ENCODE measurements around the gene PGAM2.
A peak's percentile ranks its signal among the peaks of the same experiment; 100 is the strongest.

The PGAM2 gene

DNA sequence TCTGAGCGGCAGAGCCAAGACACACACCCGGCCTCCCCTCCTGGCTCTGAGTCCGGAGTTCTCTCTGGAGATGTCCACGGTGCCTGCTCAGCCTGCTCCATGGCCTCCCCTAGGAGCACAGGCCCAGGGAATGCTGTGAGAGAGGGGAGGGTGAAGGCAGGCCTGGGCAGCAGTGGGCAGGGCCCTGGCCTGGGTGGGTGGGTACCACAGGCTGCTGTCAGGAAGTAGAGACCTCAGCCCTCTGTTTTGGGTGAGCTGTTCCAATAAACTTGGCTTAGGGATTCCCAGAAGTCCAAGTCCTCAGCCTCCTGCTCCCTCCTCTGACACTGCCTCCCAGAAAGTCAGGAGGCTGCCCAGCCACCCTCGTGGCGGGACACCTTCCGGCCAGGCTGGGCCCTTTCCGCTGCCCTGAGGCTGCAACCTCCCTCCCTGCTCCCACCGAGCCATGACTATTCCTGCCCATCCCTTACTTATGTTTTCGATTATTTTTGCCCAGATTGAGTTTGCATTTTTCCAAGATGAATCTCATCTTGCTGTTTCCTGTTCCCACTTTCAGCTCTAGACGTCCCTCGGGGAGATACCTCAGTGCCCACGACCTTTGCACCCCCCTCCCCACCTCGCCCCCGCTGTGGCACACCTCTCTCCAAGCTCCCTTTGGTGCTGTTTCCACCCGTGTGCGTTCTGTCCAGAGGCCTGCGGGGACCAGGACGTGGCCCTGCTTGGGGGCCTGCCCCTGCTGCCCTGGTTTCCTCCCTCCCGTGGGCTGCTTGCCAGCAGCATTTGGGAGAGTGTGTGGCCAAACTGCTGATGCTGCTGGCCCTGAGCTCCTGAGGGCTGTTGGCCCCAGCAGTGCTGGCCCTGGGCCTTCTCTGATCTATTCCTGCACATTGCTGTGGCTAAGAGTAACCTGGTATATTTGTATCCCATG is 22.8 kb upstream of the PGAM2 start:
- H3K4me3 ChIP-seq (ENCODE audit: low read length), result peak overlapping the region; percentile 36
- TF ChIP-seq CTCF (conservative IDR thresholded peaks at IDR 0.05; ENCODE audit: low read length), result no peak
- peak; percentile 98 for DNase-seq (ENCODE audit: low read depth)

GRCh38 chr7:44086627-44087026 is 21.3 kb upstream of the PGAM2 start:
- no peak for TF ChIP-seq CTCF (conservative IDR thresholded peaks at IDR 0.05; ENCODE audit: low read length)
- DNase-seq (ENCODE audit: low read depth), result no peak
- H3K4me3 ChIP-seq (ENCODE audit: low read length), result no peak overlapping the region

DNA sequence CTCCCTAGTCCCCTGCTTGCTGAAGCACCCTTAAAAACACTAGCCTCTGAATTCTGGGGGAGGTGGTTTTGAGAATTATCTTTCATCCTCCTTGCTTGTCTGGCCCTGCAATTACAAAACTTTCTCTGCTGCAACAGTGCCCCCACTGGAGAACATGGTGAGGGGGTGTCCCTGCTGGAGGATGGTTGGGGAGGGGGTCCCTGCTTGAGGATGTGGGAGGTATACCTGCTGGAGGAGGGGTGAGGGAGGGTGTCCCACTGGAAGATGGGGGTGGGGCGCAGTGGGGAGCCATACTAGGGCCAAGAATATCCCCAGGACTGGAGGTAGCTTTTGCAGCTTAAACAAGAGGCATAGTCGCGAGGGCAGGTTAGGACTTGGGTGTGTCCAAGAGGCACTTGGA is 20.2 kb upstream of the PGAM2 start:
- TF ChIP-seq CTCF (conservative IDR thresholded peaks at IDR 0.05; ENCODE audit: low read length), result no peak
- no peak for DNase-seq (ENCODE audit: low read depth)
- H3K4me3 ChIP-seq (ENCODE audit: low read length), result no peak overlapping the region

DNA sequence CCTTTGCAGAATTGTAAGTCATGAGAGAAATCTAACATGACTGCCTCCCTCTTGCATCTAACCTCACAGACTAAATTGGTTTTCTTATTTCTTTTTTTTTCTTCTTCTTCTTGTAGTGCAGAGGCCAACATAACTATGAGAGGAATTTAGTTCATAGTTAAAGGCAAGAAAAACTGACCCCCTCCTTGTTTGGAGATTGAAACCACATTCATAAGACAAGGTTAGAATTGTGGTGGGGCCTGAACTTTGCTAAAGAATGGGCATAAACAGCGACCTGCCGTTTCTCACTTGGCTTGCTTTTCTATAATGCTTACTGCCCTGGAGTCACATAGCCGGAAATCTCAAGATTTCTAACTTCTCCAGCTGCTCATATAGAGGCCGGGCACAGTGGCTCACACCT is 19.3 kb upstream of the PGAM2 start:
- TF ChIP-seq CTCF (conservative IDR thresholded peaks at IDR 0.05; ENCODE audit: low read length), result no peak
- peak; percentile 72 for DNase-seq (ENCODE audit: low read depth)
- H3K4me3 ChIP-seq (ENCODE audit: low read length), result no peak overlapping the region

GRCh38 chr7:44083796-44084195 is 18.4 kb upstream of the PGAM2 start:
- no peak for DNase-seq (ENCODE audit: low read depth)
- H3K4me3 ChIP-seq (ENCODE audit: low read length), result no peak overlapping the region
- TF ChIP-seq CTCF (conservative IDR thresholded peaks at IDR 0.05; ENCODE audit: low read length), result no peak

- no peak for TF ChIP-seq CTCF (conservative IDR thresholded peaks at IDR 0.05; ENCODE audit: low read length)
- DNase-seq (ENCODE audit: low read depth), result peak; percentile 99
- peak overlapping the region; percentile 79 for H3K4me3 ChIP-seq (ENCODE audit: low read length)
These were observed 17.3 kb upstream of the PGAM2 start for GRCh38 chr7:44082541-44083207.

Data from AG10803 (cell line).